HEK293T (cell line): ENCODE data around the gene KRTAP4-5.

Source experiments
- BHLHE40 ChIP-seq: fragments of 450-650 bp; IDR thresholded peaks from 2 replicates; pipeline ENCODE4 v1.6.1; 2016; ENCODE audit warnings: mild to moderate bottlenecking, moderate library complexity, borderline replicate concordance
- CTBP1 ChIP-seq: fragments of 450-650 bp; IDR thresholded peaks from 2 replicates; pipeline ENCODE4 v1.6.1; 2016; ENCODE audit warnings: borderline replicate concordance
- ELF4 ChIP-seq: fragments of 450-650 bp; IDR thresholded peaks from 2 replicates; pipeline ENCODE4 v1.6.1; 2017; ENCODE audit warnings: antibody characterized with exemption
- FOXA1 ChIP-seq: fragments of 450-650 bp; IDR thresholded peaks from 2 replicates; pipeline ENCODE4 v1.6.1; 2016; ENCODE audit warnings: mild to moderate bottlenecking
- FOXK2 ChIP-seq: fragments of 450-650 bp; IDR thresholded peaks from 2 replicates; pipeline ENCODE4 v1.6.1; 2016; ENCODE audit warnings: mild to moderate bottlenecking
- FOXM1 ChIP-seq: fragments of 450-650 bp; IDR thresholded peaks from 2 replicates; pipeline ENCODE4 v1.6.1; 2017; ENCODE audit warnings: mild to moderate bottlenecking, borderline replicate concordance
- HDGF ChIP-seq: fragments of 450-650 bp; IDR thresholded peaks from 2 replicates; pipeline ENCODE4 v1.6.1; 2017; ENCODE audit warnings: antibody characterized with exemption, borderline replicate concordance
- PKNOX1 ChIP-seq: fragments of 450-650 bp; IDR thresholded peaks from 2 replicates; pipeline ENCODE4 v1.6.1; 2016
- SP1 ChIP-seq: fragments of 450-650 bp; IDR thresholded peaks from 2 replicates; pipeline ENCODE4 v1.6.1; 2017
- SUZ12 ChIP-seq: fragments of 450-650 bp; IDR thresholded peaks from 2 replicates; pipeline ENCODE4 v1.6.1; 2016; ENCODE audit warnings: mild to moderate bottlenecking
- TARDBP ChIP-seq: fragments of 450-650 bp; IDR thresholded peaks from 2 replicates; pipeline ENCODE4 v1.6.1; 2016

DNA sequence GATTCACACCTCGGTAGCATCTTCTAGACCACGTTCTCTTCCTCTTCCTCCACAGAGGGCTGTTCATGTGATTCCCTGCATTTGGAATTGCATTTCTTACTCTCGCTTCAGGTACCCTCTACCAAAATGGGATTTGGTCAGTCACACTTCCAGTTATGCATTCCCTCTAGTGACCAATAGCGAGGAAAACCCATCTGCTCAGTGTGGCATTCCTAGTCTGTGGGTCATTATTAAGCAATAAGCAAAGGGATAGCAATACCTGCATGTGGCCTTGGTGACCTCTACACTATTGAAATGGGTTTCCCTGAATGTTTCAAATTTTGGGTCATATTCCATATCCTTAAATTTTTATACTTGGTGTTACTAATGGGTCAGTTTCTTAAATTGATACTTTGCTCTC, 401 bp upstream of the KRTAP4-5 start:
- no peak for TF ChIP-seq BHLHE40
- TF ChIP-seq ELF4, result no peak
- TF ChIP-seq PKNOX1, result no peak
- no peak for TF ChIP-seq FOXM1
- no peak for TF ChIP-seq FOXK2
- no peak for TF ChIP-seq SUZ12
- TF ChIP-seq HDGF, result no peak
- no peak for TF ChIP-seq SP1
- no peak for TF ChIP-seq FOXA1
- TF ChIP-seq CTBP1, result no peak
- no peak for TF ChIP-seq TARDBP
